Lung (tissue), 12 donors: ENCODE results near the gene SHANK2. TPM values are rescaled to one million over a fixed set of nuclear protein-coding genes. Genes with fewer than 3 reads are reported as not detected.
A peak's percentile ranks its signal among the peaks of the same experiment; 100 is the strongest.

Experiments
- ATAC-seq: fragments of 200-7000 bp; cut with Tn5 transposase; one replicate; pipeline ENCODE4 v1.9.1; 2020; ENCODE audit warnings: moderate number of reproducible peaks; ENCODE audit not compliant: insufficient read depth, low FRiP score
- DNase-seq, 3 donors: peaks; one replicate each; pipeline ENCODE4 v3.0.0-alpha.2; 2013 to 2017
- H3K27ac ChIP-seq, 2 donors: one replicate each; pipeline ENCODE4 v1.5.1; 2013; ENCODE audit warnings: mild to moderate bottlenecking in 2 of 2, moderate library complexity in 2 of 2, control low read depth in 1 of 2, inconsistent platforms in 1 of 2, low read depth in 1 of 2, low read length in 1 of 2
- H3K27me3 ChIP-seq, 3 donors: one replicate each; pipeline ENCODE4 v1.5.1; 2013; ENCODE audit warnings: low read length in 2 of 3; ENCODE audit not compliant: control insufficient read depth in 3 of 3, insufficient read depth in 3 of 3
- H3K36me3 ChIP-seq, 4 donors: one replicate each; pipeline ENCODE4 v1.5.1; 2013; ENCODE audit warnings: low read length in 4 of 4, mild to moderate bottlenecking in 1 of 4, moderate library complexity in 1 of 4; ENCODE audit not compliant: control insufficient read depth in 4 of 4, insufficient read depth in 4 of 4
- H3K4me1 ChIP-seq, 5 donors: one replicate each; pipeline ENCODE4 v1.5.1; 2013; ENCODE audit warnings: low read length in 5 of 5, mild to moderate bottlenecking in 2 of 5, moderate library complexity in 1 of 5; ENCODE audit not compliant: control insufficient read depth in 5 of 5, insufficient read depth in 5 of 5
- H3K4me3 ChIP-seq: one replicate; pipeline ENCODE4 v1.5.1; 2013; ENCODE audit warnings: mild to moderate bottlenecking, control low read depth, moderate library complexity
- H3K9ac ChIP-seq, 2 donors: one replicate each; pipeline ENCODE4 v1.5.1; 2013; ENCODE audit warnings: low read length in 2 of 2, control low read depth in 1 of 2; ENCODE audit not compliant: insufficient read depth in 1 of 2
- H3K9me3 ChIP-seq, 4 donors: one replicate each; pipeline ENCODE4 v1.5.1; 2013; ENCODE audit warnings: low read length in 3 of 4, mild to moderate bottlenecking in 1 of 4, moderate library complexity in 1 of 4; ENCODE audit not compliant: control insufficient read depth in 4 of 4, insufficient read depth in 3 of 4
- WGBS, 2 donors: extraction: QIAGEN DNeasy Blood & Tissue Kit; methylation state at CpG; one replicate each; pipeline ENCODE4 v1.1.7; 2013; 5-methylcytosine and 5-hydroxymethylcytosine counted together
- polyA plus RNA-seq, 2 donors: library from polyadenylated mRNA; stranded (reverse); fragments of 200-250 nt; gene quantifications; one replicate each; pipeline ENCODE4 v1.2.1, GENCODE V29; 2013
- total RNA-seq, 2 donors: library from RNA; depleted of rRNA in 1 of 2; stranded (reverse); fragments of >200 nt in 1 of 2; gene quantifications; one replicate each; pipeline ENCODE4 v1.2.1, GENCODE V29; 2014 to 2021
- TF ChIP-seq, protein P1 (sequence below): IDR thresholded peaks from 2 replicates; pipeline ENCODE4 v1.5.1; 2012; ENCODE audit warnings: mild to moderate bottlenecking; ENCODE audit errors: control extremely low read depth, extremely low read depth
- donor health status: control.
- donor health status: control.
- donor health status: Bipolar disorder and iron deficiency.
- donor health status: healthy.
- donor health status: DM: yes; HTN: yes; CAD: no.

The SHANK2 gene
- total and polyA plus RNA-seq, 4 donors, result 3.0 to 55.4 (median 25.9) TPM

DNA sequence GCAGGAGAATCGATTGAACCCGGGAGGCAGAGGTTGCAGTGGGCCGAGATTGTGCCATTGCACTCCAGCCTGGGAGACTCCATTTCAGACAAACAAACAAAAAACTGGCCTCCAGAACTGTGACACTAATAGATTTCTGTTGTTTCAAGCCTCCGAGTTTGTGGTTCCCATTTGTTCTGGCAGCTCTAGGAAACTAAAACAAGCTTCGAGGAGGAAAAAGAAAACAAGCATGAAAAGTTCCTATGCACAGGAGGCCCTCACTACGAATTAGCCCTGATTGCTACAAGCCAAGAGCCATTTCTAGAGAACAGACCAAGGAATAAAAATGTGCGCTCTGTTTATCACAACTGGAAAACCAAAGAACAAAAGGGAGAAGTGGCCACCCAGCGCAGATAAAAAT is 47.8 kb upstream of the SHANK2 start:
- Histone ChIP-seq H3K4me1 (peaks cover 0 to 5% (median 0%) of the 10 kb centered on the region in 5 donors), H3K9me3 (no peaks in the 10 kb centered on the region), H3K36me3 (no peaks in the 10 kb centered on the region), H3K27ac (no peak overlapping the region), H3K4me3 (no peak overlapping the region), H3K27me3 (no peaks in the 10 kb centered on the region), H3K9ac (no peak overlapping the region)
- DNase-seq (no peak), ATAC-seq (no peak)
- TF ChIP-seq, protein P1, sequence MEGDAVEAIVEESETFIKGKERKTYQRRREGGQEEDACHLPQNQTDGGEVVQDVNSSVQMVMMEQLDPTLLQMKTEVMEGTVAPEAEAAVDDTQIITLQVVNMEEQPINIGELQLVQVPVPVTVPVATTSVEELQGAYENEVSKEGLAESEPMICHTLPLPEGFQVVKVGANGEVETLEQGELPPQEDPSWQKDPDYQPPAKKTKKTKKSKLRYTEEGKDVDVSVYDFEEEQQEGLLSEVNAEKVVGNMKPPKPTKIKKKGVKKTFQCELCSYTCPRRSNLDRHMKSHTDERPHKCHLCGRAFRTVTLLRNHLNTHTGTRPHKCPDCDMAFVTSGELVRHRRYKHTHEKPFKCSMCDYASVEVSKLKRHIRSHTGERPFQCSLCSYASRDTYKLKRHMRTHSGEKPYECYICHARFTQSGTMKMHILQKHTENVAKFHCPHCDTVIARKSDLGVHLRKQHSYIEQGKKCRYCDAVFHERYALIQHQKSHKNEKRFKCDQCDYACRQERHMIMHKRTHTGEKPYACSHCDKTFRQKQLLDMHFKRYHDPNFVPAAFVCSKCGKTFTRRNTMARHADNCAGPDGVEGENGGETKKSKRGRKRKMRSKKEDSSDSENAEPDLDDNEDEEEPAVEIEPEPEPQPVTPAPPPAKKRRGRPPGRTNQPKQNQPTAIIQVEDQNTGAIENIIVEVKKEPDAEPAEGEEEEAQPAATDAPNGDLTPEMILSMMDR, result no peak
- WGBS, 2 donors, result 77% methylated on average over 8 of the region's 8 CpGs

DNA sequence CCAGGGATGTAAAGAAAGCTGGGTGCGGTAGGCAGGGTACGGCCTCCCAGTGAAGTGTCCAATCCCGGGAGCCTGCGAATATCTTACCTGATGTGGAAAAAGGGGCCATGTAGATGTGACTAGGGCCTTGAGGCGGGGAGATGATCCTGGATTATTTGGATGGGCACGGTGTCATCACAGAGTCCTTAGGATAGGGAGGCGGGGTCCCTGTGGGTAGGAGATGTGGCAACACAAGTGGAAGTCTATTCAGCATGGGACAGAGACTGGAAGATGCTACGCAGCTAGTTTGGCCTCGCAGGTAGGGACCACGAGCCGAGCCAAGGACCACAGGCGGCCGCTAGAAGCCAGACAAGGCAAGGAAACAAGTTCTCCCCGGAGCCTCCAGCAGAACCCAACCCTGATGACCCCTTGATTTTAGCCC is 46.4 kb upstream of the SHANK2 start:
- TF ChIP-seq, protein P1, result no peak
- no peaks in the 10 kb centered on the region for H3K36me3 ChIP-seq
- no peaks in the 10 kb centered on the region for H3K27me3 ChIP-seq
- H3K9ac ChIP-seq, result no peak overlapping the region
- H3K4me3 ChIP-seq, result no peak overlapping the region
- H3K4me1 ChIP-seq, result peaks cover 0 to 5% (median 0%) of the 10 kb centered on the region in 5 donors
- DNase-seq (no peak), ATAC-seq (no peak)
- peak overlapping the region in 1 of 2 donors; percentile 17 for H3K27ac ChIP-seq
- 93% methylated on average over 14 of the region's 14 CpGs for WGBS, 2 donors
- H3K9me3 ChIP-seq, result peaks cover 0 to 5% (median 0%) of the 10 kb centered on the region in 4 donors

DNA sequence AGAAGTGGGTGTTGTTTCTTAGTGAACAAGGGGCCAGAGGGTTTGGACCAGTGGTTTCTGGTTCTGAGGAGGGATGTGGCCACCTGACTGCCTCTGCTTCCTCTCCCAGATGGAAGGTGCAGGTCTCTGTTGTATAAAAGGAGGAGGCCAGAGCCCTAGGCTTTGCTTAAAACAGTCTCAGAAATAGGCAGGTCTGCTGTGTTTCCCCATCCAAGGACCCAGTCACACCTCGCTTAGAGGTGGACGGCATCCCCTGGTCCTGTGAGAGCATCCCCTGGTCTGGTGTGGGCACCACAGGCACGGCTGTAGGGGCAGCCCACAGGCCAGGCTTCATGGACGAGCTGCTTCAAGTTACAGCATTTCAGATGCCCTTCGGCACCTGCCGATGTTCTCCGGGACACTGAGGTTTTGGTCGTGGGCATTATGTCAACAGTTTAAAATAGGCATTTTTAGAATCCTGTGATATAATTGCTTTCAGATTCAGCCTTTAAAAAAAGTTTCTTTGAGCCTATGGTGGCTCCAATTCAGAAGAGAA is 45.7 kb upstream of the SHANK2 start:
- H3K36me3 ChIP-seq, result no peaks in the 10 kb centered on the region
- no peak for DNase-seq
- no peak overlapping the region for H3K4me3 ChIP-seq
- H3K27me3 ChIP-seq, result no peaks in the 10 kb centered on the region
- TF ChIP-seq, protein P1, result no peak
- H3K27ac ChIP-seq, result no peak overlapping the region
- H3K9ac ChIP-seq, result no peak overlapping the region
- WGBS, 2 donors, result 72 to 87% methylated on average over 8 of the region's 8 CpGs
- ATAC-seq, result no peak
- peaks cover 0 to 5% (median 0%) of the 10 kb centered on the region in 5 donors for H3K4me1 ChIP-seq
- H3K9me3 ChIP-seq, result peaks cover 0 to 5% (median 0%) of the 10 kb centered on the region in 4 donors
